T-helper 9 cell (primary cell): ENCODE measurements around the gene UNC93A.
"Not testable (repeated sequence)": the region's sequence is repeated elsewhere in the genome, so short reads cannot be mapped to it uniquely, and the experiment has no call there.

ENCODE experiments used
- DNase-seq: peaks from one replicate; pipeline ENCODE4 v3.0.0-alpha.2; 2020

UNC93A gene

GRCh38 chr6:167272151-167272550 lies 19.0 kb upstream of the UNC93A start:
- no peak for DNase-seq

GRCh38 chr6:167272696-167273379 lies 18.3 kb upstream of the UNC93A start:
- no peak for DNase-seq

GRCh38 chr6:167274270-167274669 lies 16.8 kb upstream of the UNC93A start:
- DNase-seq, result no peak

GRCh38 chr6:167275001-167275400 lies 16.1 kb upstream of the UNC93A start:
- no peak for DNase-seq

- DNase-seq, result no peak
Observed at GRCh38 chr6:167275436-167275835, 15.7 kb upstream of the UNC93A start.

GRCh38 chr6:167276772-167277533 lies 14.2 kb upstream of the UNC93A start:
- no peak for DNase-seq

- not testable (repeated sequence) for DNase-seq
Observed at GRCh38 chr6:167278173-167278940, 12.8 kb upstream of the UNC93A start.

- no peak for DNase-seq
Observed at GRCh38 chr6:167279766-167280446, 11.2 kb upstream of the UNC93A start.

- DNase-seq, result not testable (repeated sequence)
Observed at GRCh38 chr6:167280466-167280865, 10.6 kb upstream of the UNC93A start.

- no peak for DNase-seq
Observed at GRCh38 chr6:167282165-167282564, 8.9 kb upstream of the UNC93A start.

- DNase-seq, result not testable (repeated sequence)
Observed at GRCh38 chr6:167284565-167284964, 6.5 kb upstream of the UNC93A start.

- DNase-seq, result no peak
Observed at GRCh38 chr6:167285077-167285770, 5.9 kb upstream of the UNC93A start.

GRCh38 chr6:167287513-167288048 lies 3.5 kb upstream of the UNC93A start:
- no peak for DNase-seq

GRCh38 chr6:167288591-167289225 lies 2.4 kb upstream of the UNC93A start:
- not testable (repeated sequence) for DNase-seq

GRCh38 chr6:167289291-167289690 lies 1.8 kb upstream of the UNC93A start:
- not testable (repeated sequence) for DNase-seq

- DNase-seq, result no peak
Observed at GRCh38 chr6:167291623-167292300, 647 bp downstream of the UNC93A start.

- DNase-seq, result no peak
Observed at GRCh38 chr6:167292301-167293087, 1.4 kb downstream of the UNC93A start.

- DNase-seq, result no peak
Observed at GRCh38 chr6:167293088-167293589, 2.0 kb downstream of the UNC93A start.

GRCh38 chr6:167293590-167294091 lies 2.5 kb downstream of the UNC93A start:
- DNase-seq, result no peak

- no peak for DNase-seq
Observed at GRCh38 chr6:167294241-167294640, 3.1 kb downstream of the UNC93A start.
